ENCODE data around the gene PLPP1. TPM values are rescaled to one million over a fixed set of nuclear protein-coding genes. Genes with fewer than 3 reads are reported as not detected.

PLPP1 gene
- total RNA-seq, 1 donor from 2014 or later = 31.8 TPM

- Mint-ChIP-seq H3K27me3 (ENCODE audit: low read depth) (no peaks in the 10 kb centered on the region), H3K9me3 (no peaks in the 10 kb centered on the region), H3K4me3 (no peak overlapping the region), H3K36me3 (peaks cover 22% of the 10 kb centered on the region), H3K27ac (no peak overlapping the region), H3K4me1 (peaks cover 10% of the 10 kb centered on the region)
- DNase-seq (ENCODE audit: low spot score in 2 of 2, unreplicated experiment in 2 of 2) = no peak
- no peak for TF ChIP-seq CTCF (IDR thresholded peaks at IDR 0.05; ENCODE audit: unreplicated experiment)
Observed at GRCh38 chr5:55413644-55414043, 121.1 kb downstream of the PLPP1 start.

- Mint-ChIP-seq H3K27ac (no peak overlapping the region), H3K27me3 (ENCODE audit: low read depth) (no peaks in the 10 kb centered on the region), H3K4me1 (peaks cover 10% of the 10 kb centered on the region), H3K4me3 (no peak overlapping the region), H3K9me3 (no peaks in the 10 kb centered on the region), H3K36me3 (peaks cover 21% of the 10 kb centered on the region)
- TF ChIP-seq CTCF (IDR thresholded peaks at IDR 0.05; ENCODE audit: unreplicated experiment) = no peak
- no peak for DNase-seq (ENCODE audit: low spot score in 2 of 2, unreplicated experiment in 2 of 2)
Observed at GRCh38 chr5:55411876-55412275, 122.9 kb downstream of the PLPP1 start.

GRCh38 chr5:55410845-55411244 is 123.9 kb downstream of the PLPP1 start:
- no peak overlapping the region for H3K27ac Mint-ChIP-seq
- no peak for DNase-seq (ENCODE audit: low spot score in 2 of 2, unreplicated experiment in 2 of 2)
- H3K4me1 Mint-ChIP-seq = peaks cover 7% of the 10 kb centered on the region
- H3K9me3 Mint-ChIP-seq = no peaks in the 10 kb centered on the region
- H3K36me3 Mint-ChIP-seq = peaks cover 28% of the 10 kb centered on the region
- TF ChIP-seq CTCF (IDR thresholded peaks at IDR 0.05; ENCODE audit: unreplicated experiment) = no peak
- H3K27me3 Mint-ChIP-seq (ENCODE audit: low read depth) = no peaks in the 10 kb centered on the region
- H3K4me3 Mint-ChIP-seq = no peak overlapping the region

GRCh38 chr5:55409775-55410174 is 125.0 kb downstream of the PLPP1 start:
- Mint-ChIP-seq H3K4me3 (no peak overlapping the region), H3K27ac (no peak overlapping the region), H3K27me3 (ENCODE audit: low read depth) (no peaks in the 10 kb centered on the region), H3K9me3 (no peaks in the 10 kb centered on the region), H3K36me3 (peaks cover 27% of the 10 kb centered on the region), H3K4me1 (no peaks in the 10 kb centered on the region)
- DNase-seq (ENCODE audit: low spot score in 2 of 2, unreplicated experiment in 2 of 2) = no peak
- no peak for TF ChIP-seq CTCF (IDR thresholded peaks at IDR 0.05; ENCODE audit: unreplicated experiment)

GRCh38 chr5:55407984-55408383 is 126.8 kb downstream of the PLPP1 start:
- Mint-ChIP-seq H3K27me3 (ENCODE audit: low read depth) (no peaks in the 10 kb centered on the region), H3K4me1 (no peaks in the 10 kb centered on the region), H3K9me3 (no peaks in the 10 kb centered on the region), H3K36me3 (peaks cover 26% of the 10 kb centered on the region), H3K4me3 (no peak overlapping the region), H3K27ac (no peak overlapping the region)
- no peak for TF ChIP-seq CTCF (IDR thresholded peaks at IDR 0.05; ENCODE audit: unreplicated experiment)
- DNase-seq (ENCODE audit: low spot score in 2 of 2, unreplicated experiment in 2 of 2) = no peak

GRCh38 chr5:55407059-55407684 is 127.6 kb downstream of the PLPP1 start:
- no peak for DNase-seq (ENCODE audit: low spot score in 2 of 2, unreplicated experiment in 2 of 2)
- H3K9me3 Mint-ChIP-seq = no peaks in the 10 kb centered on the region
- H3K27ac Mint-ChIP-seq = no peak overlapping the region

More at GRCh38 chr5:55407059-55407684, 127.6 kb downstream of the PLPP1 start:
- Mint-ChIP-seq H3K4me3 (no peak overlapping the region), H3K36me3 (peaks cover 25% of the 10 kb centered on the region), H3K27me3 (ENCODE audit: low read depth) (no peaks in the 10 kb centered on the region), H3K4me1 (no peaks in the 10 kb centered on the region)
- TF ChIP-seq CTCF (IDR thresholded peaks at IDR 0.05; ENCODE audit: unreplicated experiment) = peak; percentile 27
